HepG2 (cell line): Measurements from ENCODE around the gene SDR39U1. TPM values are rescaled to one million over a fixed set of nuclear protein-coding genes. Genes with fewer than 3 reads are reported as not detected.

Experiments used
- ATF2 ChIP-seq: sonication (generic); formaldehyde crosslinking; IDR thresholded peaks from 2 replicates; pipeline ENCODE4 v1.4.0; 2020; ENCODE audit warnings: missing genetic modification reagents
- CENPT ChIP-seq: sonication (generic); formaldehyde crosslinking; IDR thresholded peaks from 2 replicates; pipeline ENCODE4 v1.8.0; 2022; ENCODE audit warnings: low read depth, mild to moderate bottlenecking, moderate library complexity, missing genetic modification reagents
- DZIP1 ChIP-seq: sonication (generic); formaldehyde crosslinking; IDR thresholded peaks from 2 replicates; pipeline ENCODE4 v1.5.0; 2020; ENCODE audit warnings: mild to moderate bottlenecking, missing genetic modification reagents
- HCFC1 ChIP-seq: fragments of 150-350 bp; IDR thresholded peaks from 2 replicates; pipeline ENCODE4 v1.6.1; 2014; ENCODE audit warnings: low read depth, low read length
- HDAC6 ChIP-seq: fragments of 200-600 bp; sonication (generic); IDR thresholded peaks from 2 replicates; pipeline ENCODE4 v1.7.0; 2017; ENCODE audit warnings: mild to moderate bottlenecking, antibody characterized with exemption, low read length, low read depth
- HINFP ChIP-seq: sonication (generic); formaldehyde crosslinking; IDR thresholded peaks from 2 replicates; pipeline ENCODE4 v1.4.0; 2020; ENCODE audit warnings: low read depth, mild to moderate bottlenecking, missing genetic modification reagents
- HOXA3 ChIP-seq: sonication (generic); formaldehyde crosslinking; IDR thresholded peaks from 2 replicates; pipeline ENCODE4 v1.5.0; 2020; ENCODE audit warnings: missing genetic modification reagents
- NAIF1 ChIP-seq: sonication (generic); formaldehyde crosslinking; IDR thresholded peaks from 2 replicates; pipeline ENCODE4 v1.5.0; 2020; ENCODE audit warnings: mild to moderate bottlenecking, missing genetic modification reagents, borderline replicate concordance
- NFRKB ChIP-seq: fragments of 450-650 bp; IDR thresholded peaks from 2 replicates; pipeline ENCODE4 v1.6.1; 2017
- NR2F6 ChIP-seq, 2 experiments: IDR thresholded peaks; 2 replicates each; pipeline ENCODE4 v1.6.1; 2016; ENCODE audit warnings: antibody characterized with exemption in 1 of 2, mild to moderate bottlenecking in 1 of 2
- PAF1 ChIP-seq: IDR thresholded peaks from 2 replicates; pipeline ENCODE4 v1.6.1; 2016; ENCODE audit warnings: missing genetic modification reagents, missing compliant biosample characterization
- PCBP2 ChIP-seq: fragments of 200-400 bp; formaldehyde crosslinking; optimal IDR thresholded peaks from 2 replicates; pipeline ENCODE3; 2018; ENCODE audit warnings: low read length, low read depth; ENCODE audit not compliant: poor library complexity, severe bottlenecking
- POLR2G ChIP-seq: fragments of 200-400 bp; formaldehyde crosslinking; IDR thresholded peaks from 2 replicates; pipeline ENCODE4 v1.6.1; 2018; ENCODE audit warnings: mild to moderate bottlenecking, low read depth, low read length, moderate library complexity
- SPEN ChIP-seq: sonication (generic); formaldehyde crosslinking; IDR thresholded peaks from 2 replicates; pipeline ENCODE4 v1.5.1; 2020; ENCODE audit warnings: low read depth, mild to moderate bottlenecking, missing genetic modification reagents
- TARDBP ChIP-seq: sonication (generic); formaldehyde crosslinking; IDR thresholded peaks from 2 replicates; pipeline ENCODE4 v1.8.0; 2022; ENCODE audit warnings: mild to moderate bottlenecking, missing genetic modification reagents
- THRA ChIP-seq: sonication (generic); formaldehyde crosslinking; IDR thresholded peaks from 2 replicates; pipeline ENCODE4 v1.4.0; 2020; ENCODE audit warnings: missing genetic modification reagents, borderline replicate concordance
- ZBTB26 ChIP-seq: IDR thresholded peaks from 2 replicates; pipeline ENCODE4 v1.6.1; 2016; ENCODE audit warnings: missing compliant biosample characterization, missing genetic modification reagents, borderline replicate concordance
- ZMYM2 ChIP-seq: sonication (generic); formaldehyde crosslinking; IDR thresholded peaks from 2 replicates; pipeline ENCODE4 v1.8.0; 2022; ENCODE audit warnings: mild to moderate bottlenecking, missing genetic modification reagents
- ZNF207 ChIP-seq: fragments of 450-650 bp; IDR thresholded peaks from 2 replicates; pipeline ENCODE4 v1.6.1; 2016; ENCODE audit warnings: antibody characterized with exemption, borderline replicate concordance
- ZNF570 ChIP-seq: sonication (generic); formaldehyde crosslinking; IDR thresholded peaks from 2 replicates; pipeline ENCODE4 v1.4.0; 2020; ENCODE audit warnings: mild to moderate bottlenecking, missing genetic modification reagents, borderline replicate concordance
- ZNF572 ChIP-seq: sonication (generic); formaldehyde crosslinking; IDR thresholded peaks from 2 replicates; pipeline ENCODE4 v1.5.1; 2020; ENCODE audit warnings: mild to moderate bottlenecking, missing genetic modification reagents
- polyA plus RNA-seq, 8 experiments: library from polyadenylated mRNA; depleted of rRNA in 3 of 8; stranded (reverse) in 7 of 8; unstranded in 1 of 8; fragments of >200 nt; fragmentation: Illumina TruSeq in 4 of 8; extraction: Trizol in 4 of 8; gene quantifications; 2 replicates each; pipeline versions ENCODE4 v1.2.1 to v1.2.3, GENCODE V29; 2011 to 2016; ENCODE audit warnings: low read depth in 4 of 8, missing spikeins in 1 of 8, mixed read lengths in 1 of 8; ENCODE audit not compliant: insufficient read depth in 1 of 8
- total RNA-seq, 5 experiments: library from RNA; depleted of rRNA; stranded (reverse); fragments of >200 nt; fragmentation: Illumina TruSeq; extraction: Trizol; gene quantifications; 2 replicates each; pipeline ENCODE4 v1.2.3, GENCODE V29; 2016; ENCODE audit warnings: low read depth in 1 of 5

The SDR39U1 gene
- total and polyA plus RNA-seq, 2 of the 13 experiments (the other 11 are each of a cell fraction or from before 2014, with no cell fraction given) = 34.4 to 129 TPM

GRCh38 chr14:24434676-24435075 lies 7.9 kb downstream of the SDR39U1 start (continued):
- TF ChIP-seq SPEN (no peak), THRA (no peak), TARDBP (CRISPR knock-in tag) (0 out of 2 replicates have a peak, but pooled peaks have one; percentile 40), CENPT (CRISPR knock-in tag) (no peak), ZNF572 (CRISPR knock-in tag) (0 out of 2 replicates have a peak, but pooled peaks have one; percentile 26), NAIF1 (no peak), HDAC6 (no peak), PAF1 (CRISPR knock-in tag) (peak; percentile 77; the same call in 1 of the 2 replicates), POLR2G (peak; percentile 61), NR2F6 (IDR thresholded peaks at IDR 0.05) (no peak), NR2F6 (CRISPR knock-in tag; IDR thresholded peaks at IDR 0.05) (no peak), HCFC1 (no peak), PCBP2 (peak; percentile 12), NFRKB (no peak), ZNF207 (no peak), ZMYM2 (CRISPR knock-in tag) (no peak), ZNF570 (CRISPR knock-in tag) (no peak), ZBTB26 (CRISPR knock-in tag) (no peak), HOXA3 (CRISPR knock-in tag) (no peak), HINFP (CRISPR knock-in tag) (no peak), DZIP1 (CRISPR knock-in tag) (no peak), ATF2 (no peak)
- TF ChIP-seq, all 625 proteins: peak for 6
